K562 (cell line): ENCODE data around the gene UBE2QL1.

Experiments used
- RFX1 ChIP-seq: fragments of 450-650 bp; IDR thresholded peaks from 2 replicates; pipeline ENCODE4 v1.6.1; 2016; ENCODE audit warnings: mild to moderate bottlenecking, moderate library complexity
- TRIM28 ChIP-seq: fragments of 450-650 bp; IDR thresholded peaks from 2 replicates; pipeline ENCODE4 v1.6.1; 2017
- ZNF274 ChIP-seq: IDR thresholded peaks from 2 replicates; pipeline ENCODE4 v1.6.1; 2011; ENCODE audit warnings: low read depth, mild to moderate bottlenecking, low read length, moderate library complexity, borderline replicate concordance
- TF ChIP-seq, protein P1 (sequence below): sonication (generic); formaldehyde crosslinking; IDR thresholded peaks from 2 replicates; pipeline ENCODE4 v1.9.0; 2022; ENCODE audit warnings: mild to moderate bottlenecking, missing genetic modification reagents
- TF ChIP-seq, protein P2 (sequence below), 3 experiments: IDR thresholded peaks in 2 of 3; conservative IDR thresholded peaks in 1 of 3; 2 replicates each; pipeline ENCODE4 v1.5.1; 2011 to 2012; ENCODE audit warnings: low read length in 3 of 3, mild to moderate bottlenecking in 3 of 3, control low read depth in 2 of 3, improper control_type of control experiment in 1 of 3, inconsistent platforms in 1 of 3, low read depth in 1 of 3, mixed read lengths in 1 of 3, moderate library complexity in 1 of 3; ENCODE audit not compliant: insufficient read depth in 2 of 3

DNA sequence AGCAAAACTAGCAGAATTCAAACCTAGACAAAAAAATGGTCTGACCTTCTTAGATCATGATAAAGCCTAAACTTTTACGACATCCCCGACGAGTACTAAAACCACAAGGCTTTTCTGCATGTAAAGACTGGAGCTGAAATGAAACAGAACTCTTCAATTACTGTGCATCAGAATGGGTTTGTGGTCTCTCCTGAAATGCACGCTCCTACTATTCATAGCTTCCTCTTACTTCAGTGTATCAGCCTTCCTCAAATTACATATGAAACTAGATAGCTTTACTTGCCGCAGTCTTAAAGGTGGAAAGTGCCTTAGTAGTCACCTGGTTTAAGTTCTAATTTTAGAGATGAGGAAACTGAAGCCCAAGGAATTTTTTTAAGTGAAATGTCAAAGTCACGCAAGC, 45.7 kb upstream of the UBE2QL1 start:
- TF ChIP-seq TRIM28 (no peak), RFX1 (no peak), ZNF274 (no peak)
- TF ChIP-seq, protein P1, sequence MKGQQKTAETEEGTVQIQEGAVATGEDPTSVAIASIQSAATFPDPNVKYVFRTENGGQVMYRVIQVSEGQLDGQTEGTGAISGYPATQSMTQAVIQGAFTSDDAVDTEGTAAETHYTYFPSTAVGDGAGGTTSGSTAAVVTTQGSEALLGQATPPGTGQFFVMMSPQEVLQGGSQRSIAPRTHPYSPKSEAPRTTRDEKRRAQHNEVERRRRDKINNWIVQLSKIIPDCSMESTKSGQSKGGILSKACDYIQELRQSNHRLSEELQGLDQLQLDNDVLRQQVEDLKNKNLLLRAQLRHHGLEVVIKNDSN (CRISPR knock-in tag): no peak
- TF ChIP-seq, protein P2, sequence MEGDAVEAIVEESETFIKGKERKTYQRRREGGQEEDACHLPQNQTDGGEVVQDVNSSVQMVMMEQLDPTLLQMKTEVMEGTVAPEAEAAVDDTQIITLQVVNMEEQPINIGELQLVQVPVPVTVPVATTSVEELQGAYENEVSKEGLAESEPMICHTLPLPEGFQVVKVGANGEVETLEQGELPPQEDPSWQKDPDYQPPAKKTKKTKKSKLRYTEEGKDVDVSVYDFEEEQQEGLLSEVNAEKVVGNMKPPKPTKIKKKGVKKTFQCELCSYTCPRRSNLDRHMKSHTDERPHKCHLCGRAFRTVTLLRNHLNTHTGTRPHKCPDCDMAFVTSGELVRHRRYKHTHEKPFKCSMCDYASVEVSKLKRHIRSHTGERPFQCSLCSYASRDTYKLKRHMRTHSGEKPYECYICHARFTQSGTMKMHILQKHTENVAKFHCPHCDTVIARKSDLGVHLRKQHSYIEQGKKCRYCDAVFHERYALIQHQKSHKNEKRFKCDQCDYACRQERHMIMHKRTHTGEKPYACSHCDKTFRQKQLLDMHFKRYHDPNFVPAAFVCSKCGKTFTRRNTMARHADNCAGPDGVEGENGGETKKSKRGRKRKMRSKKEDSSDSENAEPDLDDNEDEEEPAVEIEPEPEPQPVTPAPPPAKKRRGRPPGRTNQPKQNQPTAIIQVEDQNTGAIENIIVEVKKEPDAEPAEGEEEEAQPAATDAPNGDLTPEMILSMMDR (IDR thresholded peaks at IDR 0.05 in 2 of 3, conservative IDR thresholded peaks at IDR 0.05 in 1 of 3; ENCODE audit: insufficient read depth in 2 of 3, low read depth in 1 of 3, low read length in 3 of 3): no peak
